Immature natural killer cell (primary cell): Measurements from ENCODE around the gene MGAT4A. TPM values are rescaled to one million over a fixed set of nuclear protein-coding genes. Genes with fewer than 3 reads are reported as not detected.

ENCODE experiments used
- DNase-seq, 3 donors: peaks; one replicate each; pipeline ENCODE4 v3.0.0; 2022; ENCODE audit warnings: mixed read lengths in 1 of 3
- H3K27ac Mint-ChIP-seq, 6 donors: one replicate each; pipeline ENCODE4 v1.8.0; 2020; ENCODE audit warnings: mixed read lengths in 6 of 6, mild to moderate bottlenecking in 5 of 6, inconsistent platforms in 4 of 6, moderate library complexity in 3 of 6
- H3K27me3 Mint-ChIP-seq, 3 donors: one replicate each; pipeline ENCODE4 v1.8.0; 2020 to 2021; ENCODE audit warnings: low read depth in 3 of 3, mild to moderate bottlenecking in 3 of 3, mixed read lengths in 3 of 3, moderate library complexity in 3 of 3, inconsistent platforms in 1 of 3
- H3K36me3 Mint-ChIP-seq, 3 donors: one replicate each; pipeline ENCODE4 v1.8.0; 2020; ENCODE audit warnings: mixed read lengths in 3 of 3, inconsistent platforms in 2 of 3, mild to moderate bottlenecking in 2 of 3
- H3K4me1 Mint-ChIP-seq, 2 donors: one replicate each; pipeline ENCODE4 v1.8.0; 2020; ENCODE audit warnings: inconsistent platforms in 2 of 2, mild to moderate bottlenecking in 2 of 2, mixed read lengths in 2 of 2, moderate library complexity in 1 of 2
- H3K4me3 Mint-ChIP-seq, 5 donors: one replicate each; pipeline ENCODE4 v1.8.0; 2020; ENCODE audit warnings: mild to moderate bottlenecking in 5 of 5, mixed read lengths in 5 of 5, inconsistent platforms in 3 of 5, moderate library complexity in 3 of 5
- H3K9me3 Mint-ChIP-seq, 6 donors: one replicate each; pipeline ENCODE4 v1.8.0; 2020; ENCODE audit warnings: mild to moderate bottlenecking in 6 of 6, mixed read lengths in 6 of 6, inconsistent platforms in 4 of 6, moderate library complexity in 3 of 6
- polyA plus RNA-seq, 3 donors: library from polyadenylated mRNA; unstranded; fragments of 300-500 nt; fragmentation: Illumina TruSeq; gene quantifications; one replicate each; pipeline ENCODE4 v1.2.3, GENCODE V29; 2021

The MGAT4A gene
- polyA plus RNA-seq, 3 donors from 2014 or later, result 113 to 155 (median 128) TPM

DNA sequence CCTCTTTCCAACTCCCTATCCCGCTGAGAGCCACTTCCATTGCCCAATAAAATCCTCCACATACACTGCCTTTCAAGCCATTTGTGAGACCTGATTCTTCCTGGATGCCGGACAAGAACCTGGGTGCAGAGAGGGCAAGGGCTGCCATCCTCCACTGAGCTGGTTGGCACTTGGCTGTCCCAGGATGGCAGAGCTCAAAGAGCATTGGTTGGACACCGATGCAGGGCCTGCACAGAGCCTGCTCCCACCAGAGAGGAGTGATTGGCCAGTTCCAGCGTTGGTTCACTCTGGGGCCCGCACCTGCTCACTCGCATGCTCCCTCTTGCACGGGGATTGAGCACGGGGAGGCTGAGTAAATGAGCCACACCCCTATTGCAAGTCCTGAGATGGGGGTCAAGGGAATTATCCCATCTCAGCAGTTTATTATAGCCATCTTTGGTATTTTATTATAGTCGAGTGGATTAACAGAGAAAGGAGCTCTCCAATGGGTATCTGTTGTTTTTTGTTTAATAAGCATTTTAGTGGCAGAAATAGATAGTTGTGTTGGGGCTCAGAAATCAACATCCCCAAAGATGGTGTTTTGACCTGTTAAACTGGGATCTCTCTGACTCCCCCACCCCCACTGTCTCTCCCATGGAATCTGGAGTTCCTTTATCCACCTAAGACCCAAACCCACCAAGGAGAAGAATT, 19.8 kb upstream of the MGAT4A start:
- Mint-ChIP-seq H3K27ac (no peak overlapping the region), H3K9me3 (no peaks in the 10 kb centered on the region), H3K36me3 (no peaks in the 10 kb centered on the region), H3K4me3 (no peak overlapping the region), H3K4me1 (peaks cover 9 to 15% of the 10 kb centered on the region in 2 donors), H3K27me3 (peaks cover 2 to 4% (median 4%) of the 10 kb centered on the region in 3 donors)
- no peak for DNase-seq

DNA sequence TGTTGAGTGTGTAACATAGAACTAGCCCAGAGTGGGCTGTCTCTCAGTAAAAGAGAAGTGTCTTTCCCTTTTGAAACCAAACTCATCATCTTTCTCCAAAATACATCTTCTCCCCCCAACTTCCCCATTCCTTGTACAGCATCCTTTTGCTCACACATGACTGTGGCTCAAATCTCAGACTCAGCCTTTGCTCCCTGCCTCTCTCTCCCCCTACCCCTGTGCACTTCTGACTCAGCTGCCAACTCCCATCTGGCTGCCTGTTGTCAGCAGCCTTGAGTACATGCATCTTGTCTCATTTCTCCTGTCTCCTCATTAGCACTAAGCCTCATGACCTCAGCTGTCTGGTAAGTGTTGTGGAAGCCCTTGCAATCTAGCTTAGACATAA, 18.1 kb upstream of the MGAT4A start:
- Mint-ChIP-seq H3K27ac (no peak overlapping the region), H3K9me3 (no peaks in the 10 kb centered on the region), H3K27me3 (peaks cover 2 to 4% (median 4%) of the 10 kb centered on the region in 3 donors), H3K4me1 (peaks cover 11 to 26% of the 10 kb centered on the region in 2 donors), H3K36me3 (no peaks in the 10 kb centered on the region), H3K4me3 (no peak overlapping the region)
- no peak for DNase-seq

DNA sequence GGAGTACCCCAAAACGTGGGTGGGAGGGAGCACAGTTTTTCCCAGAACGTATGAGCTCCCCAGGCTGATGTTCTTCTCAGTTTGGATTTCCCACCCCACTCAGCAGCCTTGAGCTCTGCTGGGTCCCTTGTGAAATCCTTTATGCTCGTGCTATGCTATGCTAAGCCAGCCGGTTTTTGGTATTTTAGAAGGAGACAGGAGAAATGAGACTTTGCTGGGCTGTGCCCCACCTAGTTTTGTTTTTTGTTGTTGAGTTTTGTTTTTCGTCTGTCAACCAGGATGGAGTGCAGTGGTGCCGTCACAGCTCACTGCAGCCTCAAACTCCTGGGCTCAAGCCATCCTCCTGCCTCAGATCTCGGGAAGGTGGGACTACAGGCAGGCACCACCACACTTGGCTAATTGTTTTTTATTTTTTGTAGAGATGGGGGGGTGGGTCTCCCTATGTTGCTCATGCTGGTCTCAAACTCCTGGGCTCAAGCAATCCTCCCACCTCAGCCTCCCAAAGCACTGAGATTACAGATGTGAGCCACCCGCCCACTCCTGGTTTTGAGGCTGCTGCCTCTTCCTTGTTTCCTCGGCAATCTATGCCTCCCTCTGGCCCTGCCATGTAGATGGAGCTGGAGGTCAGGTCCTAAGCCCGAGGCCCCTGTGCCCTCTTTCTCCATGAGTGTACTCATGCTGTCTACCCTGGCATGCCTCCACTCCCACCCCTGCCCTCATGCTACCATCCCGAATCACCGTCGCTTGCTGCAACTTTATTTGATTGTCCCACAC, 17.5 kb upstream of the MGAT4A start:
- Mint-ChIP-seq H3K4me1 (peaks cover 11 to 26% of the 10 kb centered on the region in 2 donors), H3K4me3 (no peak overlapping the region), H3K36me3 (no peaks in the 10 kb centered on the region), H3K9me3 (no peaks in the 10 kb centered on the region), H3K27ac (no peak overlapping the region), H3K27me3 (peaks cover 2 to 4% (median 4%) of the 10 kb centered on the region in 3 donors)
- DNase-seq, result no peak

DNA sequence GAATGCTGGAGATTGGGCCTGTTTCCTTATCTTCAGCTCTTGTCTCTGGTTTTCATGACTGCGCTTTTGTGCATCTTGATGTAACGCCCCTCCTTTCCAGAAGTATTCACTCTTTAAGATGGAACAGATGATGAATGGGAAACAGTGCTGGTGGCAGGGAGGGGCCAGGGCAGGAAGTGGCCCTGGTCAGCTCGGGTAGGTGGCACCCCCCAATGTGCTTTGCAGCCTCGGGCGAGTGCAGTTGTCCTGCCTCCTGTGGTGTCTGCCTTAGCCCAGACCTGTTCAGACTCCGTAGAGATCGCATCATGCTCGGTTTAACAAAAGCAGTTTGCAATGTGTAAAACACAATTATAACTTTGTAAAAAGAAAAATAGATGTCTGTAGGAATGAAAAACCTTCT, 17.0 kb upstream of the MGAT4A start:
- no peak overlapping the region for H3K27ac Mint-ChIP-seq
- H3K36me3 Mint-ChIP-seq, result no peaks in the 10 kb centered on the region
- no peak overlapping the region for H3K4me3 Mint-ChIP-seq
- H3K27me3 Mint-ChIP-seq, result peaks cover 2 to 4% (median 4%) of the 10 kb centered on the region in 3 donors
- no peaks in the 10 kb centered on the region for H3K9me3 Mint-ChIP-seq
- peaks cover 11 to 26% of the 10 kb centered on the region in 2 donors for H3K4me1 Mint-ChIP-seq
- DNase-seq, result no peak

DNA sequence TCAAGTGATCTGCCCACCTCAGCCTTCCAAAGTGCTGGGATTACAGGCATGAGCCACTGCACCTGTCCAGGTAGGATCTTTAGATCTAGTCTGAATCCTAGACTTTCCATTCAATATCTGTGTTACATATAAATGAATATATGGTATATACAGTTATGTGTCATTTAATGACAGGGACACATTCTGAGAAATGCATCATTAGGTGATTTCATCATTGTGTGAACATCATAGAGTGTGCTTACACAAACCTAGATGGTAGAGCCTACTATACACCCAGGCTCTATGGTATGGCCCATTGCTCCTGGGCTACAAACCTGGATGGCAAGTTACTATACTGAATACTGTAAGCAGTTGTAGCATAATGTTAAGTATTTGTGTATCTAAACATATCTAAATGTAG, 15.5 kb upstream of the MGAT4A start:
- H3K27ac Mint-ChIP-seq, result no peak overlapping the region
- H3K4me3 Mint-ChIP-seq, result no peak overlapping the region
- peaks cover 4 to 5% (median 4%) of the 10 kb centered on the region in 3 donors for H3K27me3 Mint-ChIP-seq
- DNase-seq, result no peak
- H3K4me1 Mint-ChIP-seq, result peaks cover 11 to 26% of the 10 kb centered on the region in 2 donors
- no peaks in the 10 kb centered on the region for H3K9me3 Mint-ChIP-seq
- peaks cover 0 to 4% (median 0%) of the 10 kb centered on the region in 3 donors for H3K36me3 Mint-ChIP-seq

DNA sequence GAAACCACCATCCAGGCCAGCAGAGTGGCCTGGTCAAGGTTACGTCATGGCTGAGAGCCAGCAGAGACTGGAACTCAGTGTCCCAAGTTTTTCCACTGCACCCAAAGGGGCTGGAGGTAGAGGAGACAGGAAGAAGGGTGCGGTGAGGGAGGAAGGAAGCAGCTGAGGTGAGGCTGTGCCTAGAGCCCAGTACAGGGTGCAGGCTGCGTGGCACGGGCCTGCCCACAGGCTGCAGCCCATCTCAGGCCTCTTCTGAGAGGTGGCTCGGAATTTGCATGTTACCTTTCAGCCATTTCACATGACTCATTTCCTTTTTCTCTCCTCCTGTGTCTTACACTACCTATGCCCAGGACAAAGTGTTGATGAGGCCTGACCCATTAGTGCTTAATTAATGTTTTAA, 13.7 kb upstream of the MGAT4A start:
- Mint-ChIP-seq H3K4me3 (no peak overlapping the region), H3K27me3 (peaks cover 0 to 7% (median 3%) of the 10 kb centered on the region in 3 donors), H3K4me1 (peaks cover 11 to 26% of the 10 kb centered on the region in 2 donors), H3K9me3 (no peaks in the 10 kb centered on the region), H3K36me3 (peaks cover 0 to 4% (median 4%) of the 10 kb centered on the region in 3 donors), H3K27ac (peak overlapping the region in 1 of 6 donors; percentile 59)
- DNase-seq, result no peak

GRCh38 chr2:98743835-98744234, 12.9 kb upstream of the MGAT4A start:
- Mint-ChIP-seq H3K36me3 (peaks cover 0 to 4% (median 4%) of the 10 kb centered on the region in 3 donors), H3K4me3 (no peak overlapping the region), H3K27me3 (peaks cover 0 to 7% (median 0%) of the 10 kb centered on the region in 3 donors), H3K27ac (no peak overlapping the region), H3K4me1 (peaks cover 7 to 21% of the 10 kb centered on the region in 2 donors), H3K9me3 (no peaks in the 10 kb centered on the region)
- no peak for DNase-seq

DNA sequence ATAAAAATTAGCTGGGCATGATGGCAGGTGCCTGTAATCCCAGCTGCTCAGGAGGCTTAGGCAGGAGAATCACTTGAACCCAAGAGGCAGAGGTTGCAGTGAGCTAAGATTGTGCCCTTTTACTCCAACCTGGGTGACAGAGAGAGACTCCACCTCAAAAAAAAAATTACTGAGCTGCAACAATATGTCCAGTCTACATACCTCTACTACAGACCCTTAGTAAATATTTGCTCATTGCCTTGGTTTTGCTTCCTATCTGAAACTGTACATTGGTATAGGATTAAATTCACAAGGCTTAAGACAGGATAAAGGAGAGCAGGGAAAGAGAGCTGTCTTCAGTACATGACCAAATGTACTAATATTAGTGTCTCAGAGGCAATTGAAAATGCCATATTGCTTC, 8.1 kb upstream of the MGAT4A start:
- H3K4me3 Mint-ChIP-seq, result no peak overlapping the region
- H3K9me3 Mint-ChIP-seq, result no peaks in the 10 kb centered on the region
- H3K27ac Mint-ChIP-seq, result no peak overlapping the region
- H3K36me3 Mint-ChIP-seq, result peaks cover 0 to 10% (median 9%) of the 10 kb centered on the region in 3 donors
- peaks cover 7 to 22% of the 10 kb centered on the region in 2 donors for H3K4me1 Mint-ChIP-seq
- no peak for DNase-seq
- peaks cover 0 to 5% (median 0%) of the 10 kb centered on the region in 3 donors for H3K27me3 Mint-ChIP-seq

DNA sequence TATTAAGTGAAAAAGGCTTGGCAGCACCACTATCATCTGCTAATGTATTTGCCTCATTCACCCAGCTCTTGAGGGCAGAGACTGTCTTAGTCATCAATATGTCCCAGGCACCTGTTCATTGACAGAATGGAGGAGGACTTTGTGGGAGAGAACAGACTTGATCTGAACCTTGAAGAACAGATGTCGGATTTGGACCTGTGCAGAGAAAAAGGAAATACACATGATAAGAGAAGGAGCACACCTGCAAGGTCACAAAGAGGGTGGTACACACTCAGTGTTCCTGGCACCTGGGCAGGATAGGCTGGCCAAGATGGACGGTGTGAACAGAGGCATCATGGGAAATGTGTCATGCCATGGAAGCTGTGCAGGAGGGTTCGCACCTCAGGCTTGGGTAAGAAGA, 7.4 kb upstream of the MGAT4A start:
- DNase-seq, result no peak
- Mint-ChIP-seq H3K36me3 (peaks cover 0 to 10% (median 9%) of the 10 kb centered on the region in 3 donors), H3K27ac (peak overlapping the region in 1 of 6 donors; percentile 11), H3K4me1 (peaks cover 9 to 24% of the 10 kb centered on the region in 2 donors), H3K9me3 (no peaks in the 10 kb centered on the region), H3K4me3 (no peak overlapping the region), H3K27me3 (peaks cover 2 to 5% (median 3%) of the 10 kb centered on the region in 3 donors)

GRCh38 chr2:98737848-98738247, 6.9 kb upstream of the MGAT4A start:
- Mint-ChIP-seq H3K27me3 (peaks cover 2 to 4% (median 3%) of the 10 kb centered on the region in 3 donors), H3K4me3 (no peak overlapping the region), H3K27ac (no peak overlapping the region), H3K9me3 (no peaks in the 10 kb centered on the region), H3K36me3 (peaks cover 0 to 10% (median 9%) of the 10 kb centered on the region in 3 donors), H3K4me1 (peaks cover 13 to 28% of the 10 kb centered on the region in 2 donors)
- DNase-seq, result no peak

DNA sequence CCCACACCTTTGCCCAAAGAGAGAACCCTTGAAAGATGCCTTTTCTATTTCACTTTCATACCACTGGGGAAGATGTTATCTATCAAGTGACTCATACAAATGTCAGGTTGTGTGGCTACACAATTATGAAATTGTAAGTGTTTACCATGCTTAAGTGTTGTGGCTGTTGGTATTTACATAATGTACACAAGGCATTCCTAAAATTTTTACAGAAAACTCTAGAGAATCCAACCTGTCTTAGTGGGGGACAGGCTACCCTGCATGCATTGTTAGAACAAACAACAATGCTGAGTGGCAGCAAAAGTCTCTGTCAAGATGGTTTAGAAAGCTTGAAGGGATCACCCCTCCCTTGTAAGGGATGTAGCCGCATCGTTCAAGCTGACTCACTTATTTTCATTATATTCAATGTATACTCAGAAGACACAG, 5.5 kb upstream of the MGAT4A start:
- Mint-ChIP-seq H3K4me3 (no peak overlapping the region), H3K36me3 (peaks cover 0 to 10% (median 5%) of the 10 kb centered on the region in 3 donors), H3K9me3 (no peaks in the 10 kb centered on the region), H3K27me3 (peaks cover 2 to 7% (median 2%) of the 10 kb centered on the region in 3 donors), H3K27ac (peak overlapping the region in 1 of 6 donors; percentile 46), H3K4me1 (peaks cover 25 to 41% of the 10 kb centered on the region in 2 donors)
- DNase-seq, result no peak

- Mint-ChIP-seq H3K36me3 (peaks cover 0 to 5% (median 5%) of the 10 kb centered on the region in 3 donors), H3K4me1 (peaks cover 29 to 46% of the 10 kb centered on the region in 2 donors), H3K27ac (peak overlapping the region in 2 of 6 donors; percentile 24 to 27), H3K9me3 (no peaks in the 10 kb centered on the region), H3K27me3 (peaks cover 0 to 10% (median 2%) of the 10 kb centered on the region in 3 donors), H3K4me3 (peak overlapping the region in 1 of 5 donors; percentile 20)
- no peak for DNase-seq
Measured at GRCh38 chr2:98734823-98735260, 3.9 kb upstream of the MGAT4A start.

DNA sequence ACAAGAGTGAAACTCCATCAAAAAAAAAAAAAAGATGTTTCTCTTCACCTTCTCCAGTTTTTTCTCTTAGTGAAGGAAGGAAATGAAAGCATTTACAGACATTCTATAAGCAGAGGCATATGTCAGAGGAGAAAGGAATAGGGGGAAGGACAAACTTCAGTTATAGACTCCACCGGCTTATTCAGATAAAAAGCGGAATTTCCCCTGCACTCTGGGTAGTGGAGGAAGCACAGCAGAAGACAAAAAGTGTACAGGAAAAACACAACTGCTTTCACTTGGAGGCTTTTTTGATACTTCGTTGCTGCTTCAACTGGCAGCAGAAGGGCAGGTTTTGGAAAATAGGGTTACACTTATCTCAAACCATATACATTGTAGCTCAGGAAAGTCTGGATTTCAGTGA, 3.2 kb upstream of the MGAT4A start:
- Mint-ChIP-seq H3K36me3 (peaks cover 0 to 5% (median 5%) of the 10 kb centered on the region in 3 donors), H3K4me3 (no peak overlapping the region), H3K4me1 (peaks cover 36 to 53% of the 10 kb centered on the region in 2 donors), H3K27ac (no peak overlapping the region), H3K9me3 (no peaks in the 10 kb centered on the region), H3K27me3 (peaks cover 0 to 12% (median 2%) of the 10 kb centered on the region in 3 donors)
- no peak for DNase-seq
